GM19193 (cell line): ENCODE measurements around the gene MRPS23.

Experiments used
- POLR2A ChIP-seq: IDR thresholded peaks from 4 replicates; pipeline ENCODE4 v1.6.1; 2011; ENCODE audit not compliant: insufficient read depth, insufficient read length; ENCODE audit errors: extremely low read depth

The MRPS23 gene

DNA sequence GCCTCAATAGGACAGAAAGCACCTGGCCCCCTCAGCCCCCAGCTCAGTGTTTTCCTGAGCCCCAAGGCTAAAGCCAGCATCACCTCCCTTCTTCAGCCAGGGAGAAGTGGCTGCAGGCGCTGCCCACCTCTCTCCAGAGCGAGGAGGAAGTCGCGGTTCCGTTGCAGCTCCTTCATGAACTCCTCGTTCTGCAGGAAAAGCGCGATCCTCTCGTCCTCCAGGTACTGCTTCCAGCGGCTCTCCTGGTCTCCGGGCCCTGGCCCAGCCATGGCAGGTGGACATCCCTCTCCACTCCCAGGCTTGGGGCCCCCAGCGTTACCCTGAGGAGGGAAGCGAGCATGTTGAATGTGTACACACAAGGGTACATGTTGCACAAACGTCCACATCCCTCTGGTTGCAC is 22.7 kb upstream of the MRPS23 start:
- no peak for TF ChIP-seq POLR2A

DNA sequence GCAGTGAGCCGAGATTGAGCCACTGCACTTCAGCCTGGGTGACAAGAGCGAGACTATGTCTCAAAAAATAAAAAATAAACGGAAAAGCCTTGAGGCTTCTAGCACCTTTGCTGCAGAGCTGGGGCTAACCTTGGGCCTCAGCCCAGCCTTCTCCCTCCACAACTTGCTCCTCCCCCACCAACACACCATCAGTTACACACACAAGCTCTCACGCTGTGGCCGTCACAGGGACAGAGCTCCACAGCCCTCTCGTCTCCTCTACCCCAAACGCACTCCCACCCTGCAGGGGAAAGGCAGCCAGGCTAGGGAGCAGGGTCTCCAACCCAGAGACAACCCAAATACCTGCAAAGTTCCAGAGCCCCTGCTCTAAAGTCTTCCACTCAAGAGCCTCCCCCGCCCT is 22.0 kb upstream of the MRPS23 start:
- no peak for TF ChIP-seq POLR2A

DNA sequence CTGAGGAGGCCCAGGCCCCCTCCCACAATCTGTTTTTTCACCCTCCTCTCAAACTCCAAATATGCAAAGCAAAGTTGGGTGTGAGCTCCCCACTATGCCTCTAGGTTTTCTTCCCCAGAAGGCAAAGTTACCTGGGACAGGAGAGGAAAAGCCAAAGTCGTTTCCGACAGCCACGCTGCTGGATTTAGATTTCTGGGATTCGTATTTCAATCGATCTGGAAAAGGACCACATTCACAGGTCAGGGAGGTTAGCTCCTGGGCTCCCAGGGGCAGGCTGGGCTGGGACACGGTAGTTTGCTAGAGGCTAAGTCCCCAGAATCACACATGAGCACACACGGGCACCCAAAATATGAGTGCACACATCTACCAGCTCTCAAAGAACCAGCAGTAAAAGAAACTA is 21.3 kb upstream of the MRPS23 start:
- no peak for TF ChIP-seq POLR2A

DNA sequence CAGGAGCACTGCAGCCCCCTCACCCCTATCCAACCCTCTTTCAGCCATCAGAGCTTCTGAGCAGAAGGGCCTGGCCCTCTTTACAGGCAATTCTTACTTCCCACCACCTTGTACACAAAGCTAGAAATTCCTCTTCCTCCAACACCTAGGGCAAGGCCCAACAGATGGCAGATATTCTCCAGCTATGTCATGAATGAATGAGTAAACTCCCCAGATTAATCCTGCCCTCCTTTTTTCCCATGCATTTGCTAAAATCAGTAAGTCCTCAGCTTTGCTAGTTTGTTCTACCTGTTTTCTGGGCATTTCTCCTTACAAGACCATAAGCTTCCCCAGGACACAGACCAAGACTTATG is 20.4 kb upstream of the MRPS23 start:
- no peak for TF ChIP-seq POLR2A

DNA sequence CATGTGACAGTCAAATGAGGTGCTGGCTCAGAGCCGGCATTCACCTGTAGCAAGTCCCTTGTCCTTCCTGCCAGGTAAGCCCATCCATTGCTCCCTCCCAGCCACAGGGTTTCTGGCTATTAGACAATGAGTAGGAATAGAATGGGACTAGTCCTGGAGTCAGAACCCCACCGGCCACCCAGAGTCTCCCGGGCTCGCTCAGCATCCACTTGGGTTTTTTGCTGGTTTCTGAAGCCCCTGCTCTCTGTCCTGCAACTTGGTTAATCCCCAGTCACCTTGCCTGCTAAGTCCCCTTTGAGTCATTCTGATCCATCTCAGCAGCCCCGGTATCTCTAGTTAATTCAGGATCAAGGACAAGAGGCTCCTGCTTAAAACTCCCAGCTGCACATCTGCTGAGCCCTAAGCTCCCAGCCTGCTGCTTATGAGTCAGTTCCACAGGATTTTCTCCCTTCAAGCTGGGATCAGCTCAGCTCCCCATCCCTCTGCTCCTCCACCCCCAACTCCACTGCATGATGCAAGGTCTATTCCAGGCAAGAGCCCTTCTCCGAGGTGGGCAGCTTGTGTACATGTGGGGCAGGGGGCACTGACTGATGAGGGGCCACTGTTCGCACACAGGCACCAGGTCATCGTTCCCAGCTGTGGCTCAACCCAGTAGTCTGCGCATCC is 19.9 kb upstream of the MRPS23 start:
- no peak for TF ChIP-seq POLR2A

DNA sequence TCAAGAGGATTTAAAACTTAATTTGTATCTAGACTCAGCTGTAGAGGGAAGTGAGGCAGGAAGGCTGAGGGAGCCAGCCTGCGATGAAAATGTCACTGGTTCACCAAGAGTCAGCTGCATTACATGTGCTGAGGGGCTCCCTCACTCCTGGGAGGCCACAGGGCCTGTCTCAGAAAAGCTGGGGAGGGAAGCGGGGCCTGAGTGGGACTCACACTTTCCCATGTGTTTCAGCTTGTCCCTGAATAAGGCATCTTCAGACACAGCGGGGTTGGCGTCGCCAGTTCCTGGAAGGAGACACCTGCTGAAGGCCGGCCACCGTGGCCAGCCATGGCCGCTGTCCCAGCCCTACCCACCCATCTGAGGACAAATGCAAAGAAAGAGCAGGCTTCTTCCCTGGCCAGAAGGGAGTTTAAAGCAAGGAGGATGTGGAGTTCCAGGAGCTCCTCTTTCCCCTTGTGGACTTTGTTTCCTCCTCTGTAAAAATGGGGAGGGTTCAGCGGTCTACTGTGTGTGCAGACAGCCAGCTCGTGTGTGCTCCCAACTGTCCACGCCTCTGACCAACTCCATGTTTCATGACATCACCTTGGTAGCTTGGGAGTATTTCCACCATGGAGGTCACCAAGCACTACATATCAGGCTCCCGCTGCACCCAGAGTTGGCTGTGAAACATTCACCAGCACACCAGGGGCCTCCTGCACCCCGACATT is 19.2 kb upstream of the MRPS23 start:
- TF ChIP-seq POLR2A, result no peak

DNA sequence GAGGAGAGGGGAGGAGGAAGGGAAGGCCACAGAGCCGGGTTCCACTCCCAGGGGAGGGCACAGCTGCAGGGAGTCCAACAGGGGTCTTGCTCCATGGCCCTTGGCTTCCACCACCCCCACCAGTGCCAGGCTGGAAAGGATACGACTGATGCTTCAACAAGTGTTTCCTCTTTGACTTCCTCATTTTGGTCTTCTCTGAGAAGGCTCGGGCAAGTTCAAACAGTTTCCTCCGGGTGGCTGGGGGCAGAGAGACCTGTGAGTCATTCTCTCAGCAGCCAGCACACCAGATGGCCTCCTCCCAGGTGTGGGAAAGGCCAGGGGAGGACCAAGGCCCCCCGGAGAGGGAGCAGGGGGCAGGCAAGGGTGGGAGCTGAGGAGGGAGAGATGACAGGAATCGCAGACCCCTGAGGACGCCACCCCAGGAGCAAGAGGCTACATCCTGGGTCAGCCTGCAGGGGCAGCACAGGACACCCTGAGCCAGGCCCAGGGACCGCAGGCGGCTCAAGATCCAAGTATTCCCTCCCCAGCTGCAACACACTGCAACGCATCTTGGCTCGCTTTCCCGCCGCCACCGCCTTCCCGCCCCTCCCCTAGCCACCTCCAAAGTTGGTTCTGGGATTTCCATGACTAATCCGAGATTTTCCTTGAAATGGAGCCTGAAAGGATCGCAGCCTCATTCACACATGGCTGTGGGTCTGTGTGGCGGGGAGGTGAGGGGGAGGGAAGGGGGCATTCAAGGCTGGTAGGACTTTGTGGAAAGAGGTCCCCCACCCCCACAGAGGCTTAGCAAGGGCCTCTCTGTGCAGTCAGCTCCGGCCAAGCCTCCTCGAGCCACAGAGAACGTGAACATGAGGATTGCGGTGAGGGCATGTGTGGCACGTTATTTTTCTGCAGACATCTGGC is 18.4 kb upstream of the MRPS23 start:
- peak; percentile 38 for TF ChIP-seq POLR2A

DNA sequence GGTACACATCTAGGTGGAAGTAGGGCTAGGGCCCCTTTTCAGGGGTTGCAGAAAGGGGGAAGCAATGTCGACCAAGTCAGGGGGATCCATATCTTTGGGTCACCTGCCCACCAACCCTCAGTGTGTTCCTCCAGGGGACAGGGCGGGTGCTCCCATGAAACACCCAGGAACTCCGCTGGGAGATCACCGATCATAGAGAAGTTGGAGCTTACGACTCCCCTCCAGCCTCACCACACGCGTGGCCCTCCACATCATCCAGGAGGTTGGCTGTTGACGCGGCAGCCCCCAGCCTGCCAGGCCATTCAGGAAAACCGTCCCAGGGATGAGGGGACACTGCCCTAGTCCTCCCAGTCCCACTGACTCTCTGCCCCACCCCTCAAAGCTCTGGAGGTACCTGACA is 17.3 kb upstream of the MRPS23 start:
- no peak for TF ChIP-seq POLR2A

DNA sequence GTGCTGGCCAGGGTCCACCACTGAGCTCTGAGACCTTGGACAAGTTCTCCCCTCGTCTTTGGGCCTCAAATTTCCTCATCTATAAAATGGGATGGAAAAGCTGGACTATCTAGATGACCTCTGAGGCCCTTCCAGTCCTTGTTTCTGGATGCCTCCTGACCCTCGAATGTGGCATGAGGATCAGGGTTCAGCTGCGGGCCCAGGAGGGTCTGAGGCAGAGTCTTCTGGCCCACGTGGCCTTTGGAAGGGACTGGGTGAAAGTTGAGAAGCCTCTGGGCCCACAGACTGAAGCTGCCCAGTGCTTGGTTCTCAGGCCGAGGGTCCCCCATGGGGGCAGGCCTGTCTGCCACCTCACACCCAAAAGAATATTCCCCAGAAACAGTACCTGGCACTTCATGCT is 16.9 kb upstream of the MRPS23 start:
- TF ChIP-seq POLR2A, result no peak

DNA sequence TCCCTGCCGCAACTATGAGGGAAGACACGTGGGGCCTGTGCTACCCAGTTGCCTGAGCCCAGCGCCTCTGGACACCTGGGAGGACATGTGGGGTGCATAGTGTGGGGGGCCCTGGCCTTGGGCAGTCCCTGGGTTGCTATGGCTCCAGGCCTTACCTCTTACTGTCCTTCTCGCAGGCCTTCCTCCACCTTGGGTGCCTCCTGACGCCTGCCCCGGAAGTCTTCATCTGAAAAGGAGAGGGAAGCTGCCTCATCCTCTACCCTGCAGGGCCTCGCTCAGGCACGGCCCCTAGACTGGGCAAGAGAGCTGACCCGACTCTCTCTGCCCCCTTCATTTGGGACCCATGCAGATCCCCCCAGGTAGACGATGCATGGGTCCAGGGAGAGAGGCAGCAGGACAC is 16.5 kb upstream of the MRPS23 start:
- no peak for TF ChIP-seq POLR2A

DNA sequence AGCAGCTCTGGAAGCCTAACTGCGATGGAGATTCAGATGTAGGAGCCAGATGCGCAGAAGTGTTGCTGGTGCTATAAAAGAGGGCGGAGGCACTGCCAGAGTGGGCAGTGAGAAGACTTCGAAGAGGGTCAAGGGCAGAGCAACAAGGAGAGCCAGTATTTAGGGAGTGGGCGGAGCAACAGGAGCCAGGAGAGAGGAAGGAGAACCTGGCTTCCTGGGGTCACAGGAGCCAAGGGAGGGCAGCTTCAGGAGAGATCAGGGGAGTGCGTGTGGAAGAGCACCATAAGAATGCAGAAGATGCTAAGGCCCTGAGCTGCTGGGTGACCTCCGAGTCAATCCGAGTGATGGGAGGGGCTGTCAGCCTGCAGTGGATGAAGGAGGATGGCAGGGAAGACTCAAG is 14.4 kb upstream of the MRPS23 start:
- no peak for TF ChIP-seq POLR2A

DNA sequence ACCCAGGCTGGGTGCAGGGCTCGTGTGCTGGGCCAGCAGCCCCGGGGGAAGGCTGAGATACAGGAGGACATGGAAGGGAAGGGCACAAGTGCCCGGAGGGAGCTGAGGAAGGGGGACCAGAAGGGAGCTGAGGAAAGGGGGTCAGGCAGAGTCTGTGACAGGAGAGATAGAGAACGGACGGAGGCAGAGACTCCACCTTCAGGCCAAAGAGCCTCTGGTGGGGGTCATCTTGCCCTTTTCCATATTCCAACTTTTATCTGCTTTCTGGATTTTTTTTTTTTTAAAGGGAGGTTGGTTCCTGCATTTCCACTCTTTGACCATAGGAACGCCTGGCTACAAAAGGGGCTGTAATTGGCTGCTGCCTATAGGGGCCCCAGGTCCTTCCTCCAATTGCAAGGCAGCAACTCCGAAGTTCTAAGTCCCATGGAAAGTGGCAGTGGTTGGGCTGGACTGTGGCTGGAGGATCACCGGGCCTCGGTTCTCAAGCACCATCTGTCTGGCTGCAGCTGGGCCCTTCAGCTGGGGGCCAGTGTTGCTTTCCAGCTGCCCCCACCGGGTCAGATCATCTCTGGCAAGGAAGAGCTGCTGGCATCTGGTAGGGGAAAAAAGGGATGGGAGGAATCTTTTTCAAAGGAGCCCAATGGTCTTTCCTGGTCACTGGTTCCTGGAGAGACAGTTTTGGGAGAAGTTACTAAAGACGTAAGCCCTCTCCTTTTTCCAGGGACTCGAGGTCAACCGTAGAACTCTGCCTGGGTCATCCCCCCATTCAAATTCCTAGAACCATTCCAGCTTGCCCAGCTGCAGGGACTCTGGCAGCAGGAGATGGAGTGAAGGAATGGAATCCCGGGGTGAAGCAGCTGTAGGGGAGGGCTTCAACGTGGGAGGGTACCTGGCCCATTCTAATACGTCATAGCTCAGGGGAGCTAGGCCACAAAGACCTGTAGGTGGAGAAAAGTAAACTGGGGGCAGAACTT is 13.1 kb upstream of the MRPS23 start:
- TF ChIP-seq POLR2A, result no peak

DNA sequence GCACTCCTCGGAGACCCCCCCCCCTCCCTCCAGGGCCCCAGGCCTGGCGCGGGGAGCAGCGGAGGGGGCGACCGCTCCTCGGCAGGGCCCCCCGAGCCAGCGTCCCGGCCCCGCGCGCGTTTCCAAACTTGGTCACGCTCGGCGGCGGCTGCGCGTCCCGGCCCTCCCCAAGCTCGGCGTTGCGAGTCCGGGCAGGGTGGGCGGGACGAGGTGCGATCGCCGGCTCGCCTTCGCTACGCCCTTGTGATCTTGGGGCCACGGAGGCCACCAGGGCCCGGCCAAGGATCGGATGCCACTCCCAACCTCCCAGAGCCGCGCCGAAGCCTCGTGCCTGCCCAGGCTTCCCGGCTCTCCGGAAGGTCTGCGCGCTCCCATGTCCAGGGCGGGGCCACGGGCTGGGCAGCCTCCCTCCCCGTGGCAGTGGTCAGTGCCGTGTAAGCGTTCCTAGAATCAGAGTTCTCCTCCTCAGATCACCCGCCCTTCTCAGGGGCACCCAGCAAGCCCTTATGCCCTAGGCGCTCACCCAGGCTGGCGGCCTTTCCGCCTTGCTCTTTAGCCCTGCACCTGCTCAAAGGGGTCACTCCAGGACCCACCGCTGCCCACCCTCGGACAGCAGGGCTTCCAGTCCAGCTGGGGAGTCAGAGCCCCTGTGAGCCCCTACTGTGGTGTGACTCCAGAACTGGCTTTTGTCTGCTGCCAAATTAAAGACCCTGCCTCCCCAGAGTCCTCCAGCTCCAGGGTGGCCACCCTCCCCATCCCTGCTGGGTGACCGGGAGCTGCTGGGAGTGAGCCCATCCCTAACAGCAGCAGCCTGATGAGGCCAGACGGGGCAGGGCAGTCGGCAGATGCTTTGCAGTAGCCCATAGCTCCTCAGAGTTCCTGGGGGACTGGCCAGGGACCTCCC is 12.2 kb upstream of the MRPS23 start:
- no peak for TF ChIP-seq POLR2A
